Measurements from ENCODE around the gene WIPF3. TPM values are rescaled to one million over a fixed set of nuclear protein-coding genes. Genes with fewer than 3 reads are reported as not detected.

Gene WIPF3
- total RNA-seq, 1 donor from 2014 or later = 0.37 TPM

DNA sequence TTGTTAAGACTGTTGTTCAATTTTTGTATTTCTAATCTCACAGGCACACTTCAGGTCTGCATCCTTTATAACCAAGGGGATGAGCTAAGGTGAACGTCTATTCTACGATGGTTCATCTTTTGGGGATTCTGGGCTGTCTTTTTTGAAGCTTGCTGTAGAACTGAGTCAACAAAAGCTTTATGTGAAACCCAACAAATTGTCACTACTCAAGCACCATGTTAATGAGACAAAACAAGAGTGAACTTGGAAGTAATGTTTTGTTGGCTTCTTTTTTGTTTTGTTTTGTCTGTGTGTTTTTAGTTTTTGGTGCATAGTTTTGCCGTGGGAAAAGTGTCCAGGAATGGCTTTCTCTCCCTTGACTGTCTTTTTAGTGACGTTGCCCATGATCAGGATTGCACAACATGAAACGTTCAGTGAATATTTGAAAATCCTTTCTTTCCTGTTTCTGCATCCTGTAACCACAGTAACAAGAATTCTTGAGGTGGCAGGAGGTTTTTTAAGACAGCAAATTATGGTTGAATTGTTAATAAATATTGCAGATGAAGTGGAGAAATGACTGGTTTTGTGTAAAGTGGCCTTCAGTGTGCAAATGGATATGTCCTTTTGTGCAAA lies 65.6 kb downstream of the WIPF3 start:
- Mint-ChIP-seq H3K36me3 (ENCODE audit: unreplicated experiment) (no peaks in the 10 kb centered on the region), H3K9me3 (ENCODE audit: unreplicated experiment) (no peaks in the 10 kb centered on the region), H3K4me1 (ENCODE audit: low read depth, unreplicated experiment) (no peaks in the 10 kb centered on the region), H3K4me3 (ENCODE audit: unreplicated experiment) (no peak overlapping the region), H3K27me3 (ENCODE audit: unreplicated experiment) (no peaks in the 10 kb centered on the region), H3K27ac (ENCODE audit: unreplicated experiment) (no peak overlapping the region)
- no peak for DNase-seq
- TF ChIP-seq, protein P1, sequence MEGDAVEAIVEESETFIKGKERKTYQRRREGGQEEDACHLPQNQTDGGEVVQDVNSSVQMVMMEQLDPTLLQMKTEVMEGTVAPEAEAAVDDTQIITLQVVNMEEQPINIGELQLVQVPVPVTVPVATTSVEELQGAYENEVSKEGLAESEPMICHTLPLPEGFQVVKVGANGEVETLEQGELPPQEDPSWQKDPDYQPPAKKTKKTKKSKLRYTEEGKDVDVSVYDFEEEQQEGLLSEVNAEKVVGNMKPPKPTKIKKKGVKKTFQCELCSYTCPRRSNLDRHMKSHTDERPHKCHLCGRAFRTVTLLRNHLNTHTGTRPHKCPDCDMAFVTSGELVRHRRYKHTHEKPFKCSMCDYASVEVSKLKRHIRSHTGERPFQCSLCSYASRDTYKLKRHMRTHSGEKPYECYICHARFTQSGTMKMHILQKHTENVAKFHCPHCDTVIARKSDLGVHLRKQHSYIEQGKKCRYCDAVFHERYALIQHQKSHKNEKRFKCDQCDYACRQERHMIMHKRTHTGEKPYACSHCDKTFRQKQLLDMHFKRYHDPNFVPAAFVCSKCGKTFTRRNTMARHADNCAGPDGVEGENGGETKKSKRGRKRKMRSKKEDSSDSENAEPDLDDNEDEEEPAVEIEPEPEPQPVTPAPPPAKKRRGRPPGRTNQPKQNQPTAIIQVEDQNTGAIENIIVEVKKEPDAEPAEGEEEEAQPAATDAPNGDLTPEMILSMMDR (IDR thresholded peaks at IDR 0.05; ENCODE audit: partially characterized antibody, unreplicated experiment) = no peak

DNA sequence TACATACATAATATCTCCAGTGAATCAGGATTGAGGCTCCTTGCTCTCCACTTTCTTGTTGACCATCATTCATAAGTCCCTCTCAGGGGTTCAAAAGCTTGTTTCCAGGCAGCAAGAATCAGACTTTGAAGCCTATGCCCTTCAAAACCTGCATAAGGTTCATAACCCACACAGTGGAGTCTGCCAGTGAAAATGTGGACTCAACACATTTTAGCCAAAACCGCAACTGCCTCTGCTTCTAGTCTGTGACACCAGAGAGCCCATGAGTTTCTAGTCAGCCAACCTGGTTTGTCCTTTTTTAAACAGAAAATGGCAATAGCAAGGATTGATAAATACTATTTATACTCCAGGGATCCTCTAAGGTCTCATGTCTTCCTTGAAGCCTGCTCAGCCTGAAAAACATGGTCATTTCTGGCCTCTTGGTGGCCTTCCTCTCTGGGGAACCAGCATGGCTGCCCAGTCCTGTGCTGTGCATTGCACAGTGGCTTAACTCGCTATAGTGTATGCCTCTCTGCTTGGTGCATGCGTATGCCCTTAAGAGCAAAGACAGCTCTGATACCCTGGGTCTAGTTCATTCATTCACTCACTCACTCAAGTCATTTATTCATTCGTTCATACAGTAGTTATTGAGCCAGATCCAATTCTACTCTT lies 67.5 kb downstream of the WIPF3 start:
- Mint-ChIP-seq H3K36me3 (ENCODE audit: unreplicated experiment) (no peaks in the 10 kb centered on the region), H3K9me3 (ENCODE audit: unreplicated experiment) (no peaks in the 10 kb centered on the region), H3K27me3 (ENCODE audit: unreplicated experiment) (no peaks in the 10 kb centered on the region), H3K27ac (ENCODE audit: unreplicated experiment) (no peak overlapping the region), H3K4me1 (ENCODE audit: low read depth, unreplicated experiment) (no peaks in the 10 kb centered on the region), H3K4me3 (ENCODE audit: unreplicated experiment) (no peak overlapping the region)
- DNase-seq = no peak
- TF ChIP-seq, protein P1 (IDR thresholded peaks at IDR 0.05; ENCODE audit: partially characterized antibody, unreplicated experiment) = no peak

DNA sequence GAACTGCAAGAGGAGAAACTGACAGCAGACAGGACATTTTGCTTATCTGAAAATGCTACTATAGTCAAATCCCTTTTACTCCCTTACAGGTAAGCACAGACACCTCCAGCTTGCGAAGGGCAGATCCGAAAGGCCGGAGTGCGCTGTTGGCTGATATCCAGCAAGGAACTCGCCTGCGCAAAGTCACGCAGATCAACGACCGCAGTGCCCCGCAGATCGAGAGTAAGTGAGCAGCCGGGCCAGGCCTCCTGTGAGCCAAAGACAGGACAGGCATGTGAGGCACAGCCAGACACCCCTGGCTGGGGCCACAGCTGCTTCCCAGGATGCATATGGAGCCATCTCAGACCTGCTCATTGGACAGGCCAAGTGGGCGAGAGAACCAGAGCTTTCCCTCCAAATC lies 69.4 kb downstream of the WIPF3 start:
- Mint-ChIP-seq H3K27ac (ENCODE audit: unreplicated experiment) (no peak overlapping the region), H3K36me3 (ENCODE audit: unreplicated experiment) (no peaks in the 10 kb centered on the region), H3K27me3 (ENCODE audit: unreplicated experiment) (peaks cover under 1% of the 10 kb centered on the region), H3K4me3 (ENCODE audit: unreplicated experiment) (no peak overlapping the region), H3K9me3 (ENCODE audit: unreplicated experiment) (no peaks in the 10 kb centered on the region), H3K4me1 (ENCODE audit: low read depth, unreplicated experiment) (no peaks in the 10 kb centered on the region)
- TF ChIP-seq, protein P1 (IDR thresholded peaks at IDR 0.05; ENCODE audit: partially characterized antibody, unreplicated experiment) = no peak
- DNase-seq = no peak

DNA sequence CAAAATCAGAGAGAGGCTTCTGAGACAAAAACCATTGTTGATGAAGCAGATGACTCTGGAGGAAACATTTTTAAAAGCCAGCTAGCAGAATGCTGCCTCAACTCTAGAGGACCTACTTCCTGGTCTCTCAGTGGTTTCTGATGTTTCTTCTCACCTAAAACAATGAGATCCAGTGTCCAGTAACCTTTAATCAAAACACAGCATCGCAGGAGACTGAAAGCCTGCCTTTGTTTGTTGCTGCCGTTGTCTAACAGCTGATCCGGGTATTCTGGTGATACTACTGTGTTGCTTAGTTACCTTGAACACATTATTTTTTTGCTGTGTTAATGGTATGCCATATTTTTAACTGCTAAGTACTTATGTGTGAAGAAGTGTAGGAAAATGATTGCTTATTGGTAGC lies 70.9 kb downstream of the WIPF3 start:
- Mint-ChIP-seq H3K27ac (ENCODE audit: unreplicated experiment) (no peak overlapping the region), H3K4me3 (ENCODE audit: unreplicated experiment) (no peak overlapping the region)

More for the DNA sequence above, 70.9 kb downstream of the WIPF3 start:
- no peaks in the 10 kb centered on the region for H3K4me1 Mint-ChIP-seq (ENCODE audit: low read depth, unreplicated experiment)
- peaks cover 2% of the 10 kb centered on the region for H3K27me3 Mint-ChIP-seq (ENCODE audit: unreplicated experiment)
- TF ChIP-seq, protein P1 (IDR thresholded peaks at IDR 0.05; ENCODE audit: partially characterized antibody, unreplicated experiment) = no peak
- H3K36me3 Mint-ChIP-seq (ENCODE audit: unreplicated experiment) = no peaks in the 10 kb centered on the region
- peaks cover 2% of the 10 kb centered on the region for H3K9me3 Mint-ChIP-seq (ENCODE audit: unreplicated experiment)
- DNase-seq = no peak
